HG02588 (cell line): ENCODE results near the gene ATIC.
A peak's percentile ranks its signal among the peaks of the same experiment; 100 is the strongest.

Experiments used
- ATAC-seq: cut with Tn5 transposase; IDR thresholded peaks from one replicate; pipeline ENCODE4 v1.9.1; 2021; ENCODE audit warnings: mild to moderate bottlenecking, moderate library complexity; ENCODE audit not compliant: unreplicated experiment

ATIC gene

GRCh38 chr2:215314896-215315295, 3.0 kb downstream of the ATIC start:
- no peak for ATAC-seq

DNA sequence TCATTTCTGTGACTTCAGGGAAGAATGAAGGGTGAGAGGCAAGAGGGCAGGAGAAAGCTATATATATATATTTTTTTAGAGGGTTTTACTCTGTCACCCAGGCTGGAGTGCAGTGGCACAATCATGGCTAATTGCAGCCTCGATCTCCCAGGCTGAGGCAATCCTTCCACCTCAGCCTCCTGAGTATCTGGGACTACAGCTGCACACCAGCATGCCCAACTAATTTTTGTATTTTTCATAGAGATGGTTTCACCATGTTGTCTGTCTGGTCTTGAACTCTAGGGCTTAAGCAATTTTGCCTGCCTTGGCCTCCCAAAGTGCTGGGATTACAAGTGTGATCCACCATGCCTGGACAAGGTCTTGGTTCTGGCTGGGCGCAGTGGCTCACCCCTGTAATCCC, 3.4 kb downstream of the ATIC start:
- no peak for ATAC-seq

GRCh38 chr2:215316336-215316735, 4.5 kb downstream of the ATIC start:
- ATAC-seq, result no peak

- no peak for ATAC-seq
These were observed 7.6 kb downstream of the ATIC start for GRCh38 chr2:215319500-215319899.

DNA sequence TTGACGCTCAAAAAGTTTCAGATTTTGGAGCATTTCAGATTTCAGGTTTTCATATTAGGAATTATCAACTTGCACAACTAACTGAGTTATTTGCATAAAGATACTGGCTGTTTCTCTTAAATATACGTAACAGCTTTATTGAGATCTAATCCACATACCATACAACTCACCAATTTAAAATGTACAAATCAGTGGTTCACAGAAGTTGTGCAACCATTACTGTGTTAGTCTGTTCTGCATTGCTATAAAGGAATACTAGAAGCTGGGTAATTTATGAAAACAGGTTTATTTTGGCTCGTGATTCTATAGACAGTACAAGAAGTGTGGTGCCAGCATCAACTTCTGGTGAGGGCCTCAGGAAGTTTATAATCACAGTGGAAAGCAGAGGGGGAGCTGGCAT, 8.2 kb downstream of the ATIC start:
- no peak for ATAC-seq

DNA sequence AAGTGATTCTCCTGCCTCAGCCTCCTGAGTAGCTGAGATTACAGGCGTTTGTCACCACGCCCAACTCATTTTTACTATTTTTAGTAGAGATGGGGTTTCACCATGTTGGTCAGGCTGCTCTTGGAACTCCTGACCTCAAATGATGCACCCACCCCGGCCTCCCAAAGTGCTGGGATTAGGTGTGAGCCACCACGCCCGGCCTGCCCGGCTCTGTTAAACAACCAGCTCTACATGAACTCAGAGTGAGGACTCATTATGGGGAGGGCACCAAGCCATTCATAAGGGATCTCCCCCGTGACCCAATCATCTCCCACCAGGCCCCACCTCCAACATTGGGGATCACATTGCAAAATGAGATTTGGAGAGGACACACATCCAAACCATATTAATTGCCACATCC, 8.8 kb downstream of the ATIC start:
- ATAC-seq, result no peak

GRCh38 chr2:215324811-215325210, 13.0 kb downstream of the ATIC start:
- no peak for ATAC-seq

DNA sequence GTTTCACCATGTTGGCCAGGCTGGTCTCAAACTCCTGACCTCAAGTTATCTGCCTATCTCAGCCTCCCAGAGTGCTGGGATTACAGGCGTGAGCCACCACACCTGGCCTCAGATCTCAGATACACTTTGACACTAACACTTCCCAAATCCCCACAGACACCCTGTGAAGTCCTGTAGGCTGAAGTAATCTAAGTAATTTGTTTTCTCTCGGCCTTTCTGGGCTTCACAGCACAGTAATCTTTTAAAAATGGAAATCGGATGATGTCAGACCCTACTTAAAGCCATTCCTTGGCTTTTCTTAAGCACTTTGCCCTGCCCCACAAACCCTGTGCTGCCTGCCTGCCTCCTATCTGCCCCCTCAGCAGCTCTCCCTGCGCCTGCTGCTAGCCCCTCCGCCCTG, 16.2 kb downstream of the ATIC start:
- no peak for ATAC-seq

DNA sequence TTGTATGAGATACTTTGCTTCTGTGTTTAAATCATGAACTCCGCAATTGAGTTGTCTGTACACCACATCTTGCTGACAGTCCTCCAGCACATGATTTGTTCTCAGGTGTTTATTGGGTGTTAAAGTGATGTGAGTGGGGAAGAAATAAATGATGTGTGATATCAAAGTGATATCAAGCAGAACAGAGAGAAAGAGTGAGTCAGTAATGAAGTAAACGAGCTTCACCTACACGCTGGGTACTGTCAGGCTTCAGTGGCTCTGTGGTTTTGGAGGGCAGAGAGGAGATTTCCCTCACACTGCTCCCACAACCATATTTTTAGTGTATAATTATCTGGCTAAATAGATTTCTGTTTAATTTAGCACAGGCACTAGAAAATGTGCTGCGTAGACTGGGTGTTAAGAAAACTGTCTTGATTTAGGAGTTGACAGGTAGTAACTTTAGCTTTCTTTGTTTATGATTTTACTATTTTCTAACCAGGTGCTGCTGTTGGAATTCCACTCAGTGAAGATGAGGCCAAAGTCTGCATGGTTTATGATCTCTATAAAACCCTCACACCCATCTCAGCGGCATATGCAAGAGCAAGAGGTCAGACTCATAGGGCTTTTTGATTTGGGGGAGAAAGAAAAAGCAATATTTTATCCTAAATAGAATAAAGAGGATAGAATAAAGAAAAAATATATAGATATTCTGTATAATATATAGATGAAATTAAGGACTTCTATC, 21.2 kb downstream of the ATIC start:
- ATAC-seq, result peak; percentile 76

GRCh38 chr2:215338883-215339679, 27.2 kb downstream of the ATIC start:
- ATAC-seq, result no peak

GRCh38 chr2:215347878-215348277, 36.0 kb downstream of the ATIC start:
- ATAC-seq, result no peak

GRCh38 chr2:215352602-215353001, 40.7 kb downstream of the ATIC start:
- ATAC-seq, result no peak

GRCh38 chr2:215354771-215355695, 43.2 kb downstream of the ATIC start:
- no peak for ATAC-seq

GRCh38 chr2:215355801-215356200, 43.9 kb downstream of the ATIC start:
- ATAC-seq, result no peak

GRCh38 chr2:215356334-215356947, 44.6 kb downstream of the ATIC start:
- no peak for ATAC-seq

DNA sequence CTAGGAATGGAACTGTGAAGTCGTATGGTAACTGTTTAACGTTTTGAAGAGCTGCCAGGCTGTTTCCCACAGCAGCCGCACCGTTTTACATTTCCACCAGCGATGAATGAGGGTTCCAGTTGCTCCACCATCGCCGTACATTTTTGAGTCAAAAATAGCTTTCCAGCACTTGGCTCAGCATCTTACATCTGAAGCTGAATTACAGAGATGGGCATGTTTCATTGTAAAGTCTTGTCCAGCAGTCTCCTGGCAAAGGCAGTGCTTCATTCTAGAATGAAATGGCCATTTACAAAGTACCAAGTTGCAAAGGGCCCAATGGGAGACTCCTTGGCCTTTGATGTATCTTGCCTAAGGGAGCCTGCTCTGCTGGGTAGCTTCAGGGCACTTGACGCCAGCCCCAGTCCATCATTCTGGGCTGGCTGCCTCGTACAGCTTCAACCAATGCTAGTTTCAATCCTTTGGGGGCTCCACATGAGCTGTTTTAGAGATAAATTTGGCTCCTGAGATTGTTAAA, 45.1 kb downstream of the ATIC start:
- no peak for ATAC-seq

DNA sequence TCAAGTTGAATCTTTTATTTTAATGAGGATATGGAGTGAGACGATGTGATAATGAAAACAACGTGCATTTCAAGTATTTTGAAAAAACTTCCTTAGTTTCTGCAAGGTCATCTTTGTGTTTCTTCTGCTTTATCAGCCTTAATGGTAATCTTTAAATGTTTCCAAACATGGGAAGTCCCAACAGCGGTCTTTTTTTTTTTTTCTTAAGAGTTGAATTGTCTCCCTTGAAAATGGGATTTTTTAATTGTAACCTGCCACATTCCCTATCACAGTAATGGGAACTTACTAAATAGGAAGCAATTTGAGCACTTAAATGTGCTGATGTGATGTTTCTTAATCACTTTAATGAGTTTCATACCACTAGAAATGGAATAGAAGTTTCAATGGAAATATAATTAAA, 45.8 kb downstream of the ATIC start:
- no peak for ATAC-seq

GRCh38 chr2:215358312-215358845, 46.5 kb downstream of the ATIC start:
- ATAC-seq, result no peak

DNA sequence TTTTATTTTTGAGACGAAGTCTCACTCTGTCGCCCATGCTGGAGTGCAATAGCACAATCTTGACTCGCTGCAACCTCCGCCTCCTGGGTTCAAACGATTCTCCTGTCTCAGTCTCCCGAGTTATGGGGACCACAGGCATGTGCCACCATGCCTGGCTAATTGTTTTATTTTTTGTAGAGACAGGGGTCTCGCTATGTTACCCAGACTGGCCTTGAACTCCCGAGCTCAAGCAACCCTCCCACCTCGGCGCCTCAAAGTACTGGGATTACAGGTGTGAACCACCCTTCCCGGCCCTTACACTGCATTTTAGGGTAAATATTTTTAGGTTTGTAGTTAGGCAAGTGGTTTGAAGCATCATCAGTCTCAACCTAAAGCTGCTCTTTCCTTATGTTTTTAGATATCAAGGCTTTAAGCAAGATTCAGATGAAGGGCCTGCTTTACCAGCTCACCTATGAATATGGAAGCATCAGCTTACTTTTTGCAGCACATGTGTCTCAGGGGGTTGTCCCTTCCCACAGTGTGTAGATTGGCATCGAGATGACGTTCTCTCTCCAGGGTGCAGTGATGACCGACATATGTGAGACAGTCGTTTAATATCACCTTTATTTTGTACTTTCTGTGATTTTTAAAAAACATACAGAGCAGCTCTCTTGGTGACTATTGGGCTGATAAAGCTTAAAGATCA, 47.2 kb downstream of the ATIC start:
- no peak for ATAC-seq

DNA sequence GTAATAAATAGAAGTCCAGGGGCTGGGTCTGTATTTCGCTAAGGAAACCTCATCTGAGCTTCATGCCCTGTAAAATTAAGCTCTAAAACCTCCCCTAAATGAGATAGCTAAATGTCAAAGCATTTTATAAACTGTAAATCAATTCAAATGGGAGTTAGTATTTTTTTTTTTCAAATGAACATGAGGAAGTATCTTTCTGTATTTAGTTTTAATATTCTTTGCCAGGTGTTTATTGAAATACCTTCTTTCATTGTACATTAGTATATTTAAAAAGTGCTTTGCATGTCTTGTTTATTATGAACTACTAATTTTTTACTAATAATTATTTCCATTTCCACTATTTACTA, 47.7 kb downstream of the ATIC start:
- no peak for ATAC-seq
